Activated naive CD8-positive, alpha-beta T cell treated with anti-CD3 and anti-CD28 coated beads, Interleukin-2, amount 50 U/mL, for 16 hours (primary cell): ENCODE data around the gene TNIP3.

ENCODE experiments used
- DNase-seq: peaks from one replicate; pipeline ENCODE4 v3.0.0-alpha.2; 2020; ENCODE audit warnings: low read depth, low spot score

Gene TNIP3

DNA sequence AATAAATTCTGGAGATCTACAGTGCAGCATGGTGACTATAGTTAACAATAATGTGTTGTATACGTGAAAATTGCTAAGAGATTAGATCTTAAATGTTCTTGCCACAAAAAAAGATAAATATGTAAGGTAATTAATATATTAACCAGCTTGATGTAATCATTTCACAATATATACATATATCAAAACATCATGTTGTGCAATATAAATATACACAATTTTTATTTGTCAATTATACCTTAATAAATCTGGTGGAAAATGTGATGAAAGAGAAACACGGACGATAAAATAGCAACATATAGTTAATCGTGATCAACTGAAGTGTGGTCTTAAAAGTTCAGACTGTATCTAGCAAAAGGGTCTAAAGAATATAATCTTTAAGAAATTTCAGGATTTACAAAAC lies 75.3 kb downstream of the TNIP3 start:
- no peak for DNase-seq
